EH (cell line): ENCODE results near the gene RIMS1.

ENCODE experiments used
- DNase-seq: peaks from one replicate; pipeline ENCODE4 v3.0.0-alpha.2; 2015; ENCODE audit warnings: low read depth

The RIMS1 gene

DNA sequence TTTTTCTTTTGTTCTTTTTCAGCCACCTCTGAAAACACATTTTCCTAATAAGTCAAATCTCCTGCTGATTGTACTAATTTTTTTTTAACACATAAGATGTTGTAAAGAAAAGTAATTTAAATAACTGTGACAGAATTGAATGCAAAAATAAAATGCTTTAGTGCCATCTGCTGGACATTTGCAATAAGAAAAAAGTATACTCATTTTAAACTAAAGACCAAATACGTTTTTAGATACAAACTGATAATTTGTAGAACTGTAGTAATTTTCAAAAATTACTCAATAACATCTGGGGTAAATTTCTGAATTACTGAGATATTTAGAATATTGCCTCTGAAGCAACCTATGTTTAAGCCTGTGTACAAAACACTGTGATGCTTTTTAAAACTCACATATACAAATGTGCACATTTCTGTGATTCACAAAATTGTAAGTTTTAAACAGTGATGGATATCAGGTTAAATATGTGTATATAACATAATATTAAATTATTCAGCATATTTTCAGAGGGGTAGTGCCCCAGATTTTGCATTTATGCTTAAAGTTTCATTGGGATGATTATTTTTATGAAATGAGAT, 198.7 kb downstream of the RIMS1 start:
- peak; percentile 33 for DNase-seq

DNA sequence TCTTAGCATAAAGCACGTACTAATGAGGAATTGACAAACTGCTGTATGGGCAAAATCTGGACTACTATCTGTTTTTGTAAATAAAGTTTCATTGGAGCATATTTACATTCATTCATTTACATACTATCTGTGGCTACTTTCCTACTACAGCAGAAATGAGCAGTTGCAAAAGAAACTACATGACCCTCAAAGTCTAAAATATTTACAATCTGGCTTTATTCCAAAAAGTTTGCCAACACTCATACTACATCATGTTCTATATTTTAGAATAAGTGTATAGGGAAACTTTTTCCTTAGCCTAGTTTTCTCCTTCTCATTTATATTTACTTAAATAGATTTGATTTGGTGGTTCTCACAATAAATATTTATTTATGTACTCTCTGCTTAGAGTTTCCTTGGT, 208.2 kb downstream of the RIMS1 start:
- DNase-seq, result no peak

DNA sequence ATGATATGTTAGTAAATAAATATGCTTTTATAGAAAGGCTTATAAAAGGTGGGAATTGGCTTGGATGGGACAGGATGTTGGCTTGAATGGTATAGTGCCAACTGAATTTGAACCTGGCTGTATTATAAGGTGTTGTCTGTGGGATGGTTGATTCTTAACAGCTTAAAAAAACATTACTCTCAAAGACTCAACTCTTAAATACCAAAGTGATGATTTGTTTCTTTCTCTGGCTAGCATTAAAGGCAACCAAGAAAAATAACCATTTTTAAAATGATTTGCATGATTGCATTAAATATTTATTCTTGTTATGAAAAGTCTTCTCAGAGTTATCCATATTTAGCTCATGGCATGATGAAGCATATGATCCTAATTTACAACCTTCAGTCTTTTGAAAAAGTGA, 216.2 kb downstream of the RIMS1 start:
- DNase-seq, result no peak

DNA sequence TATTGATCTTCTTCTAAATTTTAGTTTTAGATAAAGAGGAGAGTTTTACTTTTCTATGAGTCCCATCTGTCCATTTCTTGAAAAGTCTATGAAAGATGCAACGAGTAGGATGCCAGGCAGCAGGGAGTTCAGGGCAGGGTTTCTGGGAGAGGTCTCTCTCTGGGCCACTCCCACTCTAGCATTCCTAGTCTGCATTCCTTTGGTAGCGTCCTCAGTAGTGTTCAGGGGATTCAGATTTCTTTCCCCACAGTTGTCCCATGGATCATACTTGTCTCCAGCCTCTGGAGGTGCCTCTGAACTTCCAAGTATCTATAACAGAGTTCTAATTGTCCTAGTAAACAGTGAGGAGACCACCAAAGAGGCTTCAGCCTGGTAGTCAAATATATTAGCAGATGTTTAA, 225.3 kb downstream of the RIMS1 start:
- DNase-seq, result no peak

DNA sequence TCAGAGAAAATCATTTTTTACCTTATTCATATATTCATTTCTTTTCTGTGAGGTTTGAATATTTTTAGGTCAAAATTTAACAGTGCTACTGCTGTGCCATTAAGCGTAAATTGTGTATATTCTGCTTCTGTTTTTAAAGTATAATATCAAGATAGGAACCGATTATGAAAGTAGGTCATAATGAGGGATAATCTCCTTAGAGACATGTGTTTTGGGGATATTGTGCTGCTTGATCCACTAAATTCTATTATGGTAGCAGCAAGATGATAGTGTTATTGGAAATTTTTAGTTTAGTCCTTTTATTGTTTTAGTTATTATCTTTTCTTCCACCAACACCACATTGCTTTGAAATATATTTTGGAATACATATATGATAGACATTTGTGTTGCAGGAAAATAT, 244.0 kb downstream of the RIMS1 start:
- no peak for DNase-seq

DNA sequence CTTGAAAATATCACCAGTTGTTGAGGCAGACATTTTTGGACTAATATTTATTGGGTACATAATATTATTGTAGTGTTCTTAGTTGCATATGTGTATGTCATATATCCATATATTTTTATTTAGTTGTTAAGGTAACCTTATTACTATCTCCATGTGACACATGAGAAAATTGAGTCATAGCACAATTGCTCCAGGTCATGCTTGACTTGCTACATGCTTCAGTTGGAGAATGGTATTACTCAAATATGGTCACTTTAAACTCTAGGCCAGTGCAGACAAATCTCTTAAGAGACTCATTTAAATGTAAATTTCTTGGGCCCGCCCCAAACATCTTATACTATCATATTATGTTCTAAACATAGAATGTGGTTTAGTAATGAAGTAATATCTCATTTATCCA, 246.1 kb downstream of the RIMS1 start:
- DNase-seq, result no peak

DNA sequence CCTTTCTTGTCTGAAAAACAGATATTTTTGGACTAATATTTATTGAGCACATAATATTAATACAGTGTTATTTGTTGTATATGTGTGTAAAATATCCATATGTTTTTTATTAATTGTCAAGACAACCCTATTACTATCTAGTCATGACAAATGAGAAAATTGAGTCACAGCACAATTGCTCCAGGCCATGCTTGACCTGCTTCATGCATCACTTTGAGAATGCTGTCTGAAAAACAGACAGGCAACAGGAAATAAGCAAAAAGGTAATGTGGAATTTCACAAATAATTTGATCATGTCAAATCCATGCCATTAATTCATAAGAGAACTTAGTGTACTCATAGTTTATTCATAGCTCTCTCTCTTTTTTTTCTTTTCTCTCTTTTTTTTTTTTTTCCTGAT, 246.5 kb downstream of the RIMS1 start:
- DNase-seq, result no peak

DNA sequence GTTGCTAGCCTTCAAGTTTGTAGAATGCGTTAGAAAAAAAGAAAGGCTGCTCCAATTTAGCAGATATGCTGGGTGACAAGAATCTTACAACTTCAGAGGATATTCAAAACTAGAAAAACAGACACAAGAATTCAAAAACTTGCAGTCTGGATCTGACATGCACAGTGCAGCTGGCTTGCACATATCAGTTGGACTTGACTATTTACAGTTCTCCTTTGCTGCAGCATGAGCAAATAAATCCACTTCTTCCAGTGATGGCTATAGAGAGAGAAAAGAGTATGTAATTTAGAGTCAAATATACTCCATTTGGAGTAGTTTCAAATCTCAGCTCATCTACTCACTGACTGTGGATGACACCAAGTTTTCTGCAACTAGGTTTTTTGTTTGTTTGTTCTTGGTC, 247.0 kb downstream of the RIMS1 start:
- DNase-seq, result no peak

DNA sequence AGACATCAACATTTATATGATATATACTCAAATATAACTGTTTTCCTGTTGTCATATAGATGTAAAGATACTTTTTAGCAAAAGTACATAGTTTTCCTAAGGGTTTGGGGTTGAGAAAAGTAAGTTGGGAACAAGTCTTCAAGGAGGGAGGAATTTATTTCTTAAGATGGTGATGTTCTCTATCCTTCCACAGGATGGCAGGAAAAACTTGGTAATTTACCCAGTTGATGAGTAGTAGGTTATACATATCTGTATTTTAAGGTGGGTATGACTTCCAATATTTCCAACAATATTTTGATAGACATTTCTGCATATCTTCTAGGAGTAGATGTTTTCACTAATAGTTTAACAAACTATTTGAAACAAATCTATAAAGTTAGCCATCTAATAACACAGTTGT, 254.4 kb downstream of the RIMS1 start:
- DNase-seq, result peak; percentile 9

DNA sequence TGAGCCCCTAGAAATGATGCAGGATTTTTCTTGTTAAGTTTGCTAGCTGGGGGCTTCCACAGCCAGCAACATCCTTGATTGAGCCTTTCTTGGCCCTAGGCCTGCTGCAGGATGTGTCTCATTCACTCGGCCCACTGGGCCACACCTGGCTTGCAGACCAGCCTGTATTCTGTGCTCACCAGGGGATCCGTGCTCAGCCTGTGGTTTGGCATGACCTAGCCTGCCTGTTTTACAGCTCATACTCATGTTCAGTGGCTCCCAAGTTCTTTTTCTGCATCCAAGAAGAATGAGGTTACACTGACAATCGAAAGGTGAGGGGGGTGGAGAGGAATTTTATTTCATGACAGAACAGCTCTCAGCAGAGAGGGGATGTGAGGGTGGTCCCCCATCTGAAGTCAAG, 263.4 kb downstream of the RIMS1 start:
- no peak for DNase-seq

DNA sequence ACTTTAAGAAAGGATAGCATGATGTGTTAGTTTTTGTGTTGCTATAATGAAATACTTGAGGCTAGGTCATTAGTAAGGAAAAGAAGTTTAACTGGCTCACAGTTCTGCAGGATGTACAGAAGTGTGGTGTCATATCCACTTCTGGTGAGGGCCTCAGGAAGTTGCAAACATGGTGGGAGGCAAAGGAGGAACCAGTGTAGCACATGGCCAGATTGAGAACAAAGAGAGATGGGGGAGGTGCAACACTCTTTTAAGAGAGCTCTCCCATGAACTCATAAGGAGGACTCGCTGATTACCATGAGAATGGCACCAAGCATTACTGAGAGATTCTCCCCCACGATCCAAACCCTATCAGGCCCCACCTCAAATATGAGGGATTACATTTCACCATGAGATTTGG, 265.4 kb downstream of the RIMS1 start:
- no peak for DNase-seq

DNA sequence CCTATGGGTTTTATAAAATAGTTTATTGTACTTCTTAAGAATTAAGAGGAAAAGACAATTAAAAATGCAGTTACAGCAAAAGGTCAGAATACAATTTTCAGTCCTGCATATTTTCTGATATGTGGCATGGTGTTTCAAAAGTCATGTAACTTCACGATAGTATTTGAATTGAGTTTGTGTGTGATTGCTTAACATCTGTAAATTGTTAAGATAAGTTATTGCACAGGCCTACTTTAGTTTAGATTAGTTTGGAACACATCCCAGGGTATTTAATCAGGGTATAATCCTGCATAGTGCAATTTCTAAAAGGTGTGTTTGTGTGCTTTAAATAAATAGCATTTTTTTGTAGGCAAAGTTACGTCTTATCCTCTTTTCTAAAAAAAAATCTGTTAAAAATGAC, 289.6 kb downstream of the RIMS1 start:
- no peak for DNase-seq

DNA sequence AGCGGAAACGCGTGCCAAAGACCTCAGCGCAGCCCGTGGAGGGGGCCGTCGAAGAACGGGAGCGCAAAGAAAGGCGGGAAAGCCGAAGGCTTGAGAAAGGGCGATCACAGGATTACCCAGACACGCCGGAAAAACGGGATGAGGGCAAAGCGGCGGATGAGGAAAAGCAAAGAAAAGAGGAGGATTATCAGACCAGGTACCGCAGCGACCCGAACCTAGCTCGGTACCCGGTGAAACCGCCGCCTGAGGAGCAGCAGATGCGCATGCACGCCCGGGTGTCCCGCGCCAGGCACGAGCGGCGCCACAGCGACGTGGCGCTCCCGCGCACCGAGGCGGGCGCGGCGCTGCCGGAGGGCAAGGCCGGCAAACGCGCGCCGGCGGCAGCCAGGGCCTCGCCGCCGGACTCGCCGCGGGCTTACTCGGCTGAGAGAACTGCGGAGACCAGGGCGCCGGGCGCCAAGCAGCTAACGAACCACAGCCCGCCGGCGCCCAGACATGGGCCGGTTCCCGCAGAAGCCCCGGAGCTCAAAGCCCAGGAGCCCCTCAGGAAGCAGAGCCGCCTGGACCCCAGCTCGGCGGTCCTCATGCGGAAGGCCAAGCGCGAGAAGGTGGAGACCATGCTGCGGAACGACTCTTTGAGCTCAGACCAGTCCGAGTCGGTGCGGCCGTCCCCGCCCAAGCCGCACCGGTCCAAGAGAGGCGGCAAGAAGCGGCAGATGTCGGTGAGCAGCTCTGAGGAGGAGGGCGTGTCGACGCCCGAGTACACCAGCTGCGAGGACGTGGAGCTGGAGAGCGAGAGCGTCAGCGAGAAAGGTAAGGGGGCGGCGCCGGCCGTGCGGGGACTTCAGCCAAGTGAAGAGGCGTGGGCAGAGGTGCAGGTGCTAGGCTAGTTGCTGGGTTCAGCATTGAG, 296.2 kb downstream of the RIMS1 start:
- peak; percentile 21 for DNase-seq

DNA sequence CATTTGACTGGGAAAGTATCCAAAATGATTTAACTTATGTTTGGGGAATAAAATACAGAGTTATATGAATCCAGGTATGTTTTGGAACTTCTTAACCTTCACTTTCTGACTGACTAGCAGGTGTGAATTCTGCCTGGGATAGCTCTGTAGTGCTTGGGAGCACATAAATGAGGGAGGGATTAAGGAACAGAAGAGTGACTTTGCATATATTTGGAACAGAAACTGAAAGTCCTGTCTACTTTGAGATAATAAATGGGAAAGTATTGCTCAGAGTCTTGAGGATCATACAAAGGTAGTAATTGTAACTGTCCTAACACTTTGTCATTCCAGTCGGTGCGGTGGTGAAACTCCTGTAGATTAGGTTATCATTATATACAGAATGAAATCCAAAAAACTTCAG, 317.6 kb downstream of the RIMS1 start:
- DNase-seq, result no peak

DNA sequence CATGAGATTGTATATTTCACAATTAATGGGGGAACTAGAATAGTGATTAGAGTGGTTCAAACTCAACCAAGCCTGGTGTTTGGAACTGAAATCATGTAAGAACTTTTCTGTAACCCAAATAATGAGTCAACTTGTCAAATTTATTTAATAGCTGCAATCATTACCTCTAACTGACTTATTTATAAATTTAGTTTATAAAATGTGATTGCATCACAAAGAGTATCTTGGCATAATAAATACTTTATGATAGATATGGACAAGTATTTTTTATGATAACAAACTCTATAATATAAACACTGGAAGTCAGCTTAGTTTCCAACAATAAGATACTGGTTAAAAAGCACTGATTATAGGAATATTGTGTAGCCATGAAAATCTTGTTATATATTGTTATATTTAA, 319.1 kb downstream of the RIMS1 start:
- DNase-seq, result no peak

DNA sequence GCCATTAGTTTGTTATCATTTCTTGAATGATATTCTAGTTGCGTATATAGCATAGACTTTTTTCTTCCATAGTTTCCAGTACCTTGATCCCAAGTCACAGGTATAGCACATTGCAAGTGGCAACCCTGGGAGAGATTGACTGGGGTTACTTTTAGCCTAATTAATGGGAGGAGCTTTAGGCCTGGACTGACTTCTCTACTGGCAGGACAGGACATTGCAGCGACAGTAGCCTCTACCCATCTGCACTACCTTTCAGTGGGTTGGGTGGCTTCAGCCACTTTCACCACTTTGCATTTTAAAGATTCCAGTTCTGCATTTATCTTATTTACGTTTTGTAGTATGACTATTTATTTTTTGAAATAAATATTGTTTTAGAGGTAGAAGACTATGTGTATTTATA, 320.3 kb downstream of the RIMS1 start:
- DNase-seq, result no peak

DNA sequence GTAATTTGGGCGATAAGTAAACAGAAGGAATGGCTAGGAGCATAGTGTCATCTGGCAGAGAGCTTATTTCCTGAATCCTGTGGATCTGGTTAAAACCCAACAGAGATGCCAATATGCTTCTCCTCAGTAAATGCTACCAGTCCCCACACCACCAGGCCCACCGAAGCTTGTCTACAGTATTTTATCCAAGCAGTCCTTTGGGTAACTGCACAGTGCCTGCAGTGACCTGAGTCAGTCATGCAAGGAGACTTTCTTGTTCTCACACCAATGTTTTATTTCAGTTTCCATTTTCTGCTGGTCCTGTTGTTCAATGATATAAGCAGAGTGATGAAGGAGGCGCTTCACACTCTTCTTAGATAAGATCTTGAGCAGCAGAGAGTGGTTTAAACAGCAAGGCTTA, 326.3 kb downstream of the RIMS1 start:
- DNase-seq, result no peak

DNA sequence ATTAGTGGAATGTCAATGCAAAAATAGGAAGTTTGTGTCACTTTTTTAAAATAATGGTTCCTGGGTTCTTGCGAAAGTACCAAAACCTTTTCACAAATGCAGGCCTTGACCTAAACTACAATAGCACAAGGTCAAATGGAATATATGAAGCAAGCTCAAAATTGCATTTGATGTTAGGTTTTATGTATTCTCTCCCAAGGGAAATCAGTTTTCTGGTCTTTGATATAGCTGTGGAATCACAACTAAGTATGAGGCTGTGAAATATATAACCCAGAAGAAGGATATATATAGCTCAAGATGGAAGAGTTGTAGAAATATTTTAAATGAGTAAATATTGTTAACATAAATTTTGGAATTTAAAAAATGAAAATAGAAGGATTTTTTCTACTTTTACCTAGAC, 327.3 kb downstream of the RIMS1 start:
- no peak for DNase-seq

DNA sequence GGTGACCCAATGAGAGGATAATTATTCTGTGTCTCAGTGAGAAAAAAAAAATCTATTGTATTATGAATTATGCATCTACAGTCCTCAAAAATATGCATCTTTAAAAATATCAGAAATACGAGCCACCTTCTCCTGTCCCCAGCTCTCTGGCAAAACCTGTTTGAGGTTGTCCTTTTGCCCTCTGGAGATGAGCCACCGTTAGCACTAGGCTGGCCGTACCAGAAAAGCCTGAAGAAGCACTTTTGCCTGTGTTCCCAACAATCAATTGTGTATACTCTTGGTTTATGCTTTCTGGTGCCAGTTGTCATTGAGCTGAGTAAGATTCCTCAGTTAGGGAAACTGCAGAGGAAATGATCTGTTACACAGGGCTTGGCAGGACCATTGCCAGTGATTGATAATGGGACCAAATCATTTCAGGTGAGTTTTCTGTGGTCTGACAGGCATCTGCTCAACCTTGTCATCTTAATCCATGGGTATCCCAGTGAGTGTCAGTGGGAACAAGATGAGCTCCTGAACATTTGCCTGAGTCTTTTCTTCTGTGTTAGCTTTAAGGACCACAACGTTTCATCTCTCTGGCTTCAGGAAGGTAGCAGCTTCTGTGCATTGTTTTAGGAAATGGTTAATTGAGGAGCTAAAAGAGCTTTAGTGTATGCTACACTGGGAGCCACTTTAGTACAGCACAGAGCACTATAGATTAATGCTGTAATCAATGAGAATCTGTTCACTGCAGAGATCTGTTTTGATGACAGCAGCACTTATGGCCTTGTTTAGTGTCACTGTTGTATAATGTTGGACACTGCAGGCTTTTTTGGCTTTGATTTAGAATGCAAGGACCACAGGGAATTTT, 330.1 kb downstream of the RIMS1 start:
- no peak for DNase-seq

DNA sequence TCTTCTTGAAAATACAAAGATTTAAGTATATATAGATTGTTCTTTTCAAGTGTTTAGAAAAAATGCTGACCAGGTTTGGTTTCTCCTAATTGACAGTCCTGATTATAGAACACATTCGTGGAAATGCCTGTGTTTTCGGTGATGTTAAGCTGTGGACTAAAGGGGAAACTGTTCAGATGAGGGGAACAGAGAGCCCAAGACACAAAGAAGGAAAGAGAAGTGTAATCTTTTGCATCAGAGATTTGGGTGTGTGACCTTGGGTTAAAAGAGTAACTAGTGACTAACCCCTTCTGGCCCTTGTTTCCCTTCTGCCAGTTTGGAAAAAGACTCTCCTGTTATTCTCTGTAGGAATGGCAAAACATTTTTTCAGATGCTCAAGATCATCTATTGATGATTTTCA, 331.3 kb downstream of the RIMS1 start:
- no peak for DNase-seq

DNA sequence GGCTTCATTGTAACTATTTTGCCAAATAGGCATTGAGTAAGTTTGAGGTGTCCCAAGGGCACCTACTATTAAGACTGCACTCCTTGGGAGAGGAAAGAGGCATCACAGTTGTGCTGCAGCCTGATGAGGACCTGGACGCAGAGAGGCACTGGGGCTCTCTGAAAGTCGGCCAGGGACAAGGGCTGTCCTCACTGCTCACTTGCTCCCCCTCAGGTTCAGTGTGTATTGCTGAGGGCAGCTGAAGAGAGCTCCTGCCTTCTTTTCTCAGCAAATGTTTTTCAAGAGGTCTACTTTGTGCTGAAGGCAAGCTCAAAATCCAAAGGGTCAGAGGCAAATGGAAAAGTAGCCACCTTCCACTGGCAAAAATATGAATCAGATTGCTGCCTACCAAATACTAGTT, 331.8 kb downstream of the RIMS1 start:
- DNase-seq, result peak; percentile 44

DNA sequence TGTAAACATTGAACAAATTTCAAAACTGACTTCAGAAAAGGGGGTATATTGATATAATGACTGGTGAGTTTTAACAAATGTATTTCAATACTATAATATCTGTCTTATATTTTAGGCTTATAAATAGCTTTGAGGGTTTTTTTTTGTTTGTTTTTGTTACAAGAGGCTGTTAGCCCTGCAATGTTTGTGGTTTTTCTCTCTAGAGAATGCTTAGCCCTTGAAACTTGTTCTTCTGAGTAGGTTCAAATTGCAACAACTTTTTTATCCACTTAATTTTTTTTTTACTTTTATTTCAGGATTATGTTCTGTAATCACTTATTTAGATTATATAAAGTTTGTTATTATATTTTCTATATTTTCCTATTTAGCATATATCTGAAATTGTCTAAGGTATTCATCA, 333.2 kb downstream of the RIMS1 start:
- DNase-seq, result no peak

DNA sequence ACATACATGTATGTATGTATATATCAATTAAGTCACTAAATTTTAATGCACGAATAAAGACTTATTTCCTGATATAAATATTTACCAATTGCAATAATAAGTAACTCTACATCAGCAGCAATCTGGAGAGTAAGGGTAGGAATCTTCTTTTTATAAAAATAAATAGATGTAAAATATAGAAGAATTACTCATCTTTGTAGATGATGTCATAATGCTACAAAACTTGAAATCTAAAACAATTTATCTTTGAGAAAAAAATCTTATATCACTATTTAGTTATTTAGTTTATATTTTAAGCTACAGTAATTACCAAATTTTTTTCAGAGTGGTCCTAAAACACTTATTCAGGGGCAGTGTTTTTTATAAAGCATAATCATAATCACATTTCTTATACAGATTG, 351.7 kb downstream of the RIMS1 start:
- no peak for DNase-seq
